IPS-NIHi11 (cell line): ENCODE results near the gene OR7G2.
"Not testable (repeated sequence)": the region's sequence is repeated elsewhere in the genome, so short reads cannot be mapped to it uniquely, and the experiment has no call there.

ENCODE experiments used
- DNase-seq: peaks from one replicate; pipeline ENCODE4 v3.0.0; 2012; ENCODE audit warnings: mixed read lengths, low spot score

OR7G2 gene

DNA sequence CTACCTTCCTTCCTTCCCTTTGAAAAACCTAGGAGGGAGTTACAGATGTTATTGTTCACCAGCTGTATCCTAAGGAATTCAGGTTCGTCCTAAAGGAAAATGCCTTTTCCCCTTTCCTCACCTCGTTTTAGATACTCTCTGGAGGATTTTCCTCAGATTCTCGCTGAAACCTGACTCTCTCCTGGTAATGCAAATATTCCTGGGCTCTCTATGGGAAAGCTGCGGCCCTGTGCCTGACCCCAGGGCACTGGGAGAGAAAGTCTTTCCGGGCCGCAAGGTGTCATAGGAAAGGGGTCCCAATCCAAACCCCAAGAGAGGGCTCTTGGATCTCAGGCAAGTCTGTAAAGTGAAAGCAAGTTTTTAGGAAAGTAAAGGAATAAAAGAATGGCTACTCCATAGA, 33.5 kb downstream of the OR7G2 start:
- peak; percentile 19 for DNase-seq

DNA sequence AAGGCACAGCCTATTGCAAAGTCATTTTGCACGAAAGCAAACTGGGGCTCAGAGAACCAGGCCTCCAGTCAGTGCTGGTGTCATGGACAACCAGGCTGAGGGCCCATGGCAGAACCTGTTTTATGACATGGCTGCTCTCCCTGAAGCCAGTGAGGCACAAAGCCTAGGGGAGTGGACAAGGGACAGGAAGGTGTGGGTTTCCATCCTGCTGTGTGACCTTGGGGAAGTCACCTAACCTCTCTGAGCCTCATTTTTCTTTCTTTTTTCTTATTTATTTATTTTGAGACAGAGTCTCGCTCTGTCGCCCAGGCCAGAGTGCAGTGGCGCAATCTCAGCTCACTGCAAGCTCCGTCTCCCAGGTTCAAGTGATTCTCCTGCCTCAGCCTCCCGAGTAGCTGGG, 35.6 kb downstream of the OR7G2 start:
- not testable (repeated sequence) for DNase-seq

- DNase-seq, result peak; percentile 55
Measured at GRCh38 chr19:9070066-9070465, 37.2 kb downstream of the OR7G2 start.

- peak; percentile 46 for DNase-seq
Measured at GRCh38 chr19:9065457-9066014, 41.7 kb downstream of the OR7G2 start.

DNA sequence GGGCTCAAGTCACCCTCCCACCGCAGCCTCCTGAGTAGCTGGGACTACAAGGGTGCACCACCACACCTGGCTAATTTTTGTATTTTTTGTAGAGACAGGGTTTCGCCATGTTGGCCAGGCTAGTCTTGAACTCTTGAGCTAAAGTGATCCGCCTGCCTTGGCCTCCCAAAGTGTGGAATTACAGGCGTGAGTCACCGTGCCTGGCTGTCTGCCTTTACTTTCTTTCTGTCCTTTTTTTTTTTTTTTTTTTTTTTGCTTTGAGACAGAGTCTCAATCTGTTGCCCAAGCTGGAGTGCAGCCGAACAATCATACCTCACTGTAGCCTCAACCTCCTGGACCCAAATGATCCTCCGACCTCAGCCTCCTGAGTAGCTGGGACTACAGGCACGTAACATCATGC, 45.4 kb downstream of the OR7G2 start:
- DNase-seq, result no peak

GRCh38 chr19:9060564-9061340, 46.5 kb downstream of the OR7G2 start:
- no peak for DNase-seq

GRCh38 chr19:9058905-9059667, 48.2 kb downstream of the OR7G2 start:
- DNase-seq, result no peak

GRCh38 chr19:9057505-9058258, 49.6 kb downstream of the OR7G2 start:
- DNase-seq, result no peak

- not testable (repeated sequence) for DNase-seq
Measured at GRCh38 chr19:9056131-9056530, 51.1 kb downstream of the OR7G2 start.

DNA sequence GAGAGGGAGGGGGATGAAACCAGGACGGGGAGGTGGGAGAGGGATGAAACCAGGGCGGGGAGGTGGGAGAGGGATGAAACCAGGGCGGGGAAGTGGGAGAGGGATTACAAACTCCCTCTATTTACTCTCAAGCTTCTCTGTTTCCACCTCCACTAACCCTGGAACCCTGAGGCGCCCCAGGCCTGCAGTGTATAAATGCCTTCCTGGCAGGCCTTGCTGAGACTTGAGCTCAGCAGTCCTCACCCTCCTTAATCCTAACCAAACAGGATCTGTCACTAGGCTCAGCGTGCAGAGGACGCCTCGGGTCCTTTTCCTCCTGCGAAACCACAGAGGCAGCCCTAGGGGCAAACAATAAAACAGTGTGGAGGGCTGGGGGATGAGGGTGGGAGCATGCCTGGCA, 52.5 kb downstream of the OR7G2 start:
- DNase-seq, result peak; percentile 41

DNA sequence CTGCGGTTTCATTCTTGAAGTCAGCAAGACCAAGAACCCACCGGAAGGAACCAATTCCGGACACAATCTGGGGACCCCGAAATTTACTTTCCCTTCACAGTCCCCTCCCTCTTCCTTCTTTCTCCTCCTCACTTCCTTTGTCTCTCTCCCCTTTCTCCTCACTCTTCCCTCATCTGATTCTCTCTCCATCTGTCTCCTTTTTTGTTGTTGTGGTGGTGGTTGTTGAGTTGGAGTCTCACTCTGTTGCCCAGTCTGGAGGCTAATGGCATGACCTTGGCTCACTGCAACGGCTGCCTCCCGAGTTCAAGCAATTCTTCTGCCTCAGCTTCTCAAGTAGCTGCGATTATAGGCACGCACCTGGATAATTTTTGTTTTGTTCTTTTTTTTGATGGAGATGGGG, 53.1 kb downstream of the OR7G2 start:
- no peak for DNase-seq

DNA sequence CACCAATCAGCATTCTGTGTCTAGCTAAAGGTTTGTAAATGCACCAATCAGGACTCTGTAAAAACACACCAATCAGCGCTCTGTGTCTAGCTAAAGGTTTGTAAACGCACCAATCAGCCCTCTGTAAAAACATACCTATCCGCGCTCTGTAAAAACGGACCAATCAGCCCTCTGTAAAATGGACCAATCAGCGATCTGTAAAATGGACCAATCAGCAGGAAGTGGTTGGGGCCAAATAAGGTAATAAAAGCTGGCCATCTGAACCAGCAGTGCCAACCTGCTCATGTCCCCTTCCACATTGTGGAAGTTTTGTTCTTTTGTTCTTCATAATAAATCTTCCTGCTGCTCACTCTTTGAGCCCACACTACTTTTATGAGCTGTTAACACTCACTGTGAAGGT, 53.6 kb downstream of the OR7G2 start:
- DNase-seq, result not testable (repeated sequence)

- no peak for DNase-seq
Measured at GRCh38 chr19:9052894-9053293, 54.4 kb downstream of the OR7G2 start.
